Parathyroid adenoma (tissue), 2 donors: Measurements from ENCODE around the gene DHX57.

Source experiments
- H2AFZ ChIP-seq: fragments of 300-600 bp; sonication (generic); one replicate; pipeline ENCODE4 v1.7.0; 2017; ENCODE audit warnings: antibody characterized with exemption, mild to moderate bottlenecking
- H3K27ac ChIP-seq: fragments of 300-600 bp; sonication (generic); one replicate; pipeline ENCODE4 v1.7.0; 2017
- H3K27me3 ChIP-seq: fragments of 300-600 bp; sonication (generic); one replicate; pipeline ENCODE4 v1.7.0; 2017; ENCODE audit warnings: low read length; ENCODE audit not compliant: control insufficient read depth, insufficient read depth
- H3K36me3 ChIP-seq: fragments of 300-600 bp; sonication (generic); one replicate; pipeline ENCODE4 v1.7.0; 2017; ENCODE audit warnings: low read length; ENCODE audit not compliant: control insufficient read depth, insufficient read depth
- H3K4me1 ChIP-seq: fragments of 300-600 bp; sonication (generic); one replicate; pipeline ENCODE4 v1.7.0; 2017; ENCODE audit warnings: control low read depth
- H3K4me2 ChIP-seq: fragments of 300-600 bp; sonication (generic); one replicate; pipeline ENCODE4 v1.7.0; 2017; ENCODE audit warnings: low read length
- H3K4me3 ChIP-seq: fragments of 300-600 bp; sonication (generic); one replicate; pipeline ENCODE4 v1.7.0; 2017; ENCODE audit warnings: low read depth, low read length
- H3K79me2 ChIP-seq: fragments of 300-600 bp; sonication (generic); one replicate; pipeline ENCODE4 v1.7.0; 2017; ENCODE audit warnings: control low read depth
- H3K9ac ChIP-seq: fragments of 300-600 bp; sonication (generic); one replicate; pipeline ENCODE4 v1.7.0; 2017; ENCODE audit warnings: mild to moderate bottlenecking
- H3K9me3 ChIP-seq: fragments of 300-600 bp; sonication (generic); one replicate; pipeline ENCODE4 v1.7.0; 2017; ENCODE audit warnings: low read length; ENCODE audit not compliant: control insufficient read depth
- TF ChIP-seq, protein P1 (sequence below): fragments of 300-600 bp; sonication (generic); IDR thresholded peaks from one replicate; pipeline ENCODE4 v1.7.0; 2017; ENCODE audit warnings: antibody characterized with exemption, mild to moderate bottlenecking
- donor health status: primary hyperparathyroidism.

The DHX57 gene

DNA sequence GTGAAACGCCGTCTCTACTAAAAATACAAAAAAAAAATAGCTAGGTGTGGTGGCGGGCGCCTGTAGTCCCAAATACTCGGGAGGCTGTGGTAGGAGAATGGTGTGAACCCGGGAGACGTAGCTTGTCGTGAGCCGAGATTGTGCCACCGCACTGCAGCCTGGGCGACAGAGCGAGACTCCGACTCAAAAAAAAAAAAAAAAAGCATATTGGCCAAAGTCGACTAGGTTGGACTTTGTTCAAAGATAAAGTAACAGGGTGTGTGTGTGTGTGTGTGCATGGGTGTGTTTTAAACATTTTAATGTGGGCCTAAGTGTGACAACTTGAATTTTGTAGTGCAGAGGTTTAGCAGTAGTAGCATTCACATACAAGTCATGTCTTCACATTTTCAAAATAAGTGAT lies 86.0 kb downstream of the DHX57 start:
- TF ChIP-seq, protein P1, sequence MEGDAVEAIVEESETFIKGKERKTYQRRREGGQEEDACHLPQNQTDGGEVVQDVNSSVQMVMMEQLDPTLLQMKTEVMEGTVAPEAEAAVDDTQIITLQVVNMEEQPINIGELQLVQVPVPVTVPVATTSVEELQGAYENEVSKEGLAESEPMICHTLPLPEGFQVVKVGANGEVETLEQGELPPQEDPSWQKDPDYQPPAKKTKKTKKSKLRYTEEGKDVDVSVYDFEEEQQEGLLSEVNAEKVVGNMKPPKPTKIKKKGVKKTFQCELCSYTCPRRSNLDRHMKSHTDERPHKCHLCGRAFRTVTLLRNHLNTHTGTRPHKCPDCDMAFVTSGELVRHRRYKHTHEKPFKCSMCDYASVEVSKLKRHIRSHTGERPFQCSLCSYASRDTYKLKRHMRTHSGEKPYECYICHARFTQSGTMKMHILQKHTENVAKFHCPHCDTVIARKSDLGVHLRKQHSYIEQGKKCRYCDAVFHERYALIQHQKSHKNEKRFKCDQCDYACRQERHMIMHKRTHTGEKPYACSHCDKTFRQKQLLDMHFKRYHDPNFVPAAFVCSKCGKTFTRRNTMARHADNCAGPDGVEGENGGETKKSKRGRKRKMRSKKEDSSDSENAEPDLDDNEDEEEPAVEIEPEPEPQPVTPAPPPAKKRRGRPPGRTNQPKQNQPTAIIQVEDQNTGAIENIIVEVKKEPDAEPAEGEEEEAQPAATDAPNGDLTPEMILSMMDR = no peak
- no peak overlapping the region for H3K4me2 ChIP-seq
- no peaks in the 10 kb centered on the region for H3K4me1 ChIP-seq
- H3K4me3 ChIP-seq = no peak overlapping the region
- H3K36me3 ChIP-seq = no peaks in the 10 kb centered on the region
- no peak overlapping the region for H2AFZ ChIP-seq
- H3K9me3 ChIP-seq = no peaks in the 10 kb centered on the region
- no peaks in the 10 kb centered on the region for H3K27me3 ChIP-seq
- no peaks in the 10 kb centered on the region for H3K79me2 ChIP-seq
- no peak overlapping the region for H3K27ac ChIP-seq
- H3K9ac ChIP-seq = no peak overlapping the region

GRCh38 chr2:38788306-38788705 lies 87.4 kb downstream of the DHX57 start:
- Histone ChIP-seq H3K27me3 (no peaks in the 10 kb centered on the region), H3K27ac (no peak overlapping the region), H3K4me3 (no peak overlapping the region), H3K9ac (no peak overlapping the region), H3K4me1 (no peaks in the 10 kb centered on the region), H3K4me2 (no peak overlapping the region), H3K9me3 (no peaks in the 10 kb centered on the region), H2AFZ (no peak overlapping the region), H3K79me2 (no peaks in the 10 kb centered on the region), H3K36me3 (no peaks in the 10 kb centered on the region)
- TF ChIP-seq, protein P1 = no peak

- H3K4me3 ChIP-seq = no peak overlapping the region
- no peak overlapping the region for H3K4me2 ChIP-seq
- peaks cover 3% of the 10 kb centered on the region for H3K4me1 ChIP-seq
- H3K9me3 ChIP-seq = no peaks in the 10 kb centered on the region
- no peak overlapping the region for H3K27ac ChIP-seq
- TF ChIP-seq, protein P1 = no peak
- no peak overlapping the region for H2AFZ ChIP-seq
- no peak overlapping the region for H3K9ac ChIP-seq
- H3K27me3 ChIP-seq = no peaks in the 10 kb centered on the region
- no peaks in the 10 kb centered on the region for H3K36me3 ChIP-seq
- H3K79me2 ChIP-seq = no peaks in the 10 kb centered on the region
Measured at GRCh38 chr2:38783586-38783985, 92.1 kb downstream of the DHX57 start.

DNA sequence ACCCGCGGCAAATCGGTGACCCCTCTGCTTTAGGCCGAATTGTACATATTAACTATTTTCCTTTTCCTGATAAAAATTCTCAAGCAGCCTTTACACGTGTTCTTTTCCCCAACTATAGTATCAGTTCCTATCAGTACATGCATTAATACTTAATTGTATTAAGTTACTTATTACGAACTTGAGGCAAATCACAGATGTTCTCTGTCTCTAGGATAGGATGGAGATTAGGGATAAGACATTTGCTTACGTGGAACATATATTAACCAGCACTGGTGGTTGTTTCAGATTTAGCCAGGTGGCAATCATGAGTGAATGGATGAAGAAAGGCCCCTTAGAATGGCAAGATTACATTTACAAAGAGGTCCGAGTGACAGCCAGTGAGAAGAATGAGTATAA lies 97.0 kb downstream of the DHX57 start:
- H3K4me1 ChIP-seq = peaks cover 3% of the 10 kb centered on the region
- H3K79me2 ChIP-seq = no peaks in the 10 kb centered on the region
- no peaks in the 10 kb centered on the region for H3K27me3 ChIP-seq
- H2AFZ ChIP-seq = peak overlapping the region; percentile 93
- no peak overlapping the region for H3K27ac ChIP-seq
- peak overlapping the region; percentile 99 for H3K4me2 ChIP-seq
- no peak overlapping the region for H3K9ac ChIP-seq
- TF ChIP-seq, protein P1 = no peak
- no peaks in the 10 kb centered on the region for H3K36me3 ChIP-seq
- no peaks in the 10 kb centered on the region for H3K9me3 ChIP-seq
- peak overlapping the region; percentile 99 for H3K4me3 ChIP-seq

DNA sequence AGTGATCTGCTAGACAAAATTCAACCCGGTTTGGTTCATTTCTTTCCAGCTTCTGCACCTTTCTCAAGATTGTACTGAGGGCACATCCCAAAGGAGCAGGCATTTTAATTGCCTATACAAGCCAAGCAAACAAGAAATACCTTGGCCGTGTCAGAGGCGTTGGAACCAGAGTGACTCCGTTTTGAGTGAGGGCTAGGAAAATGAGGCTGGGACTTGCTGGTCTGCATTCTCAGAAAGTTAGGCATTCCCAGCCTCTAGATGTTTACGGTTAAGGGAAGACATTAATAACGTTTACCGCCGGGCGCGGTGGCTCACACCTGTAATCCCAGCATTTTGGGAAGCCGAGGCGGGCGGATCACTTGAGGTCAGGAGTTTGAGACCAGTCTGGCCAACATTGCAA lies 99.2 kb downstream of the DHX57 start:
- Histone ChIP-seq H3K4me1 (peaks cover 3% of the 10 kb centered on the region), H3K27ac (no peak overlapping the region), H3K9me3 (no peaks in the 10 kb centered on the region), H3K27me3 (no peaks in the 10 kb centered on the region), H3K4me3 (no peak overlapping the region), H3K9ac (no peak overlapping the region), H3K36me3 (no peaks in the 10 kb centered on the region), H3K79me2 (no peaks in the 10 kb centered on the region), H3K4me2 (no peak overlapping the region), H2AFZ (no peak overlapping the region)
- TF ChIP-seq, protein P1 = no peak
